ENCODE data around the gene BMI1.

Gene BMI1

GRCh38 chr10:22319547-22319979 lies 1.3 kb upstream of the BMI1 start:
- H3K79me1 ChIP-seq (ENCODE audit: low read depth, low read length), result no peaks in the 10 kb centered on the region

GRCh38 chr10:22319980-22320558 lies 830 bp upstream of the BMI1 start:
- Histone ChIP-seq H3K18ac (ENCODE audit: low read length) (no peak overlapping the region), H2BK15ac (ENCODE audit: low read length) (no peak overlapping the region), H2BK120ac (ENCODE audit: low read depth, low read length) (no peak overlapping the region), H3K9me3 (replicated peaks in 1 of 2; ENCODE audit: control insufficient read depth in 2 of 2, insufficient read depth in 1 of 2, low read depth in 1 of 2, low read length in 2 of 2) (no peaks in the 10 kb centered on the region), H3K79me1 (ENCODE audit: low read depth, low read length) (no peaks in the 10 kb centered on the region), H3K27me3 (ENCODE audit: control insufficient read depth in 3 of 3, insufficient read depth in 3 of 3, low read depth in 1 of 3, low read length in 3 of 3) (peaks cover 10 to 44% (median 26%) of the 10 kb centered on the region in 3 experiments), H3K27ac (replicated peaks; ENCODE audit: low read length) (no peak overlapping the region), H3K14ac (ENCODE audit: low read length) (no peak overlapping the region), H2AFZ (ENCODE audit: low read length) (peak overlapping the region; percentile 54), H2BK12ac (ENCODE audit: low read length) (no peak overlapping the region), H2AK5ac (ENCODE audit: low read depth, low read length) (no peak overlapping the region), H3K23ac (ENCODE audit: low read depth, low read length, poor library complexity) (no peak overlapping the region), H3K4me2 (ENCODE audit: insufficient read depth, low read length, poor library complexity, severe bottlenecking) (peak overlapping the region; percentile 54), H4K8ac (ENCODE audit: low read depth, low read length) (no peak overlapping the region), H3K9ac (ENCODE audit: low read depth, low read length, poor library complexity) (no peak overlapping the region), H4K91ac (ENCODE audit: low read depth, low read length, poor library complexity) (no peak overlapping the region), H3K36me3 (replicated peaks in 1 of 2; ENCODE audit: control insufficient read depth in 2 of 2, insufficient read depth in 2 of 2, low read length in 2 of 2) (no peaks in the 10 kb centered on the region), H3K4ac (ENCODE audit: low read length) (no peak overlapping the region), H3K4me3 (ENCODE audit: low read length in 2 of 2) (peak overlapping the region; percentile 65 to 75), H2BK5ac (ENCODE audit: low read length) (no peak overlapping the region), H3K4me1 (ENCODE audit: control insufficient read depth in 2 of 2, insufficient read depth in 1 of 2, low read depth in 1 of 2, low read length in 2 of 2) (peaks cover 10 to 27% of the 10 kb centered on the region in 2 donors)
- WGBS, 2 donors (ENCODE audit: extremely low coverage in 2 of 2, insufficient read length in 2 of 2, insufficient replicate concordance in 1 of 2), result no CpG with 5 or more reads among the region's 30 CpGs
- DNase-seq (ENCODE audit: low spot score), result peak; percentile 55

More at GRCh38 chr10:22319547-22319979, 1.3 kb upstream of the BMI1 start:
- no peak overlapping the region for H3K23ac ChIP-seq (ENCODE audit: low read depth, low read length, poor library complexity)
- H3K4me3 ChIP-seq (ENCODE audit: low read length in 2 of 2), result peak overlapping the region in 1 of 2 donors; percentile 65
- no CpG with 5 or more reads among the region's 10 CpGs for WGBS, 2 donors (ENCODE audit: extremely low coverage in 2 of 2, insufficient read length in 2 of 2, insufficient replicate concordance in 1 of 2)
- H3K4ac ChIP-seq (ENCODE audit: low read length), result no peak overlapping the region
- no peak overlapping the region for H3K18ac ChIP-seq (ENCODE audit: low read length)
- H2AFZ ChIP-seq (ENCODE audit: low read length), result peak overlapping the region; percentile 54
- H2AK5ac ChIP-seq (ENCODE audit: low read depth, low read length), result no peak overlapping the region
- H3K9ac ChIP-seq (ENCODE audit: low read depth, low read length, poor library complexity), result no peak overlapping the region
- H3K27me3 ChIP-seq (ENCODE audit: control insufficient read depth in 3 of 3, insufficient read depth in 3 of 3, low read depth in 1 of 3, low read length in 3 of 3), result peaks cover 10 to 39% (median 27%) of the 10 kb centered on the region in 3 experiments
- no peak overlapping the region for H3K14ac ChIP-seq (ENCODE audit: low read length)
- H2BK12ac ChIP-seq (ENCODE audit: low read length), result no peak overlapping the region
- no peak overlapping the region for H2BK15ac ChIP-seq (ENCODE audit: low read length)
- no peak overlapping the region for H2BK120ac ChIP-seq (ENCODE audit: low read depth, low read length)
- H3K27ac ChIP-seq (replicated peaks; ENCODE audit: low read length), result no peak overlapping the region
- H3K9me3 ChIP-seq (replicated peaks in 1 of 2; ENCODE audit: control insufficient read depth in 2 of 2, insufficient read depth in 1 of 2, low read depth in 1 of 2, low read length in 2 of 2), result no peaks in the 10 kb centered on the region
- peaks cover 6 to 24% of the 10 kb centered on the region in 2 donors for H3K4me1 ChIP-seq (ENCODE audit: control insufficient read depth in 2 of 2, insufficient read depth in 1 of 2, low read depth in 1 of 2, low read length in 2 of 2)
- no peak overlapping the region for H4K8ac ChIP-seq (ENCODE audit: low read depth, low read length)
- no peak overlapping the region for H3K4me2 ChIP-seq (ENCODE audit: insufficient read depth, low read length, poor library complexity, severe bottlenecking)
- no peak overlapping the region for H2BK5ac ChIP-seq (ENCODE audit: low read length)
- H4K91ac ChIP-seq (ENCODE audit: low read depth, low read length, poor library complexity), result no peak overlapping the region
- no peak for DNase-seq (ENCODE audit: low spot score)
- H3K36me3 ChIP-seq (replicated peaks in 1 of 2; ENCODE audit: control insufficient read depth in 2 of 2, insufficient read depth in 2 of 2, low read length in 2 of 2), result no peaks in the 10 kb centered on the region

GRCh38 chr10:22321156-22321923 lies 441 bp downstream of the BMI1 start:
- Histone ChIP-seq H3K23ac (ENCODE audit: low read depth, low read length, poor library complexity) (peak overlapping the region; percentile 93), H2BK120ac (ENCODE audit: low read depth, low read length) (peak overlapping the region; percentile 94), H3K27ac (replicated peaks; ENCODE audit: low read length) (peak overlapping the region; percentile 66), H2BK5ac (ENCODE audit: low read length) (peak overlapping the region; percentile 66), H2BK12ac (ENCODE audit: low read length) (peak overlapping the region; percentile 97), H3K9me3 (replicated peaks in 1 of 2; ENCODE audit: control insufficient read depth in 2 of 2, insufficient read depth in 1 of 2, low read depth in 1 of 2, low read length in 2 of 2) (no peaks in the 10 kb centered on the region), H3K9ac (ENCODE audit: low read depth, low read length, poor library complexity) (peak overlapping the region; percentile 95), H3K79me1 (ENCODE audit: low read depth, low read length) (no peaks in the 10 kb centered on the region), H3K4me3 (ENCODE audit: low read length in 2 of 2) (peak overlapping the region; percentile 65 to 97), H2AFZ (ENCODE audit: low read length) (peak overlapping the region; percentile 87), H4K91ac (ENCODE audit: low read depth, low read length, poor library complexity) (peak overlapping the region; percentile 53), H3K18ac (ENCODE audit: low read length) (peak overlapping the region; percentile 99), H3K14ac (ENCODE audit: low read length) (peak overlapping the region; percentile 56), H3K36me3 (replicated peaks in 1 of 2; ENCODE audit: control insufficient read depth in 2 of 2, insufficient read depth in 2 of 2, low read length in 2 of 2) (peaks cover 0 to 2% of the 10 kb centered on the region in 2 donors), H2AK5ac (ENCODE audit: low read depth, low read length) (peak overlapping the region; percentile 84), H3K4me2 (ENCODE audit: insufficient read depth, low read length, poor library complexity, severe bottlenecking) (peak overlapping the region; percentile 69), H3K27me3 (ENCODE audit: control insufficient read depth in 3 of 3, insufficient read depth in 3 of 3, low read depth in 1 of 3, low read length in 3 of 3) (peaks cover 10 to 43% (median 26%) of the 10 kb centered on the region in 3 experiments), H2BK15ac (ENCODE audit: low read length) (peak overlapping the region; percentile 81), H3K4ac (ENCODE audit: low read length) (no peak overlapping the region), H4K8ac (ENCODE audit: low read depth, low read length) (peak overlapping the region; percentile 82), H3K4me1 (ENCODE audit: control insufficient read depth in 2 of 2, insufficient read depth in 1 of 2, low read depth in 1 of 2, low read length in 2 of 2) (peaks cover 8 to 30% of the 10 kb centered on the region in 2 donors)
- WGBS, 2 donors (ENCODE audit: extremely low coverage in 2 of 2, insufficient read length in 2 of 2, insufficient replicate concordance in 1 of 2), result no CpG with 5 or more reads among the region's 114 CpGs
- peak; percentile 75 for DNase-seq (ENCODE audit: low spot score)

Measured in neuronal stem cell (in vitro differentiated cells).